Progenitor cell of endocrine pancreas (in vitro differentiated cells): Measurements from ENCODE around the gene INSYN1. TPM values are rescaled to one million over a fixed set of nuclear protein-coding genes. Genes with fewer than 3 reads are reported as not detected.

Experiments used
- DNase-seq: peaks from one replicate; pipeline ENCODE4 v3.0.0; 2021; ENCODE audit warnings: low spot score; ENCODE audit not compliant: unreplicated experiment
- H3K27ac Mint-ChIP-seq: 2 replicates; pipeline ENCODE4 v1.8.0; 2021; ENCODE audit warnings: mild to moderate bottlenecking, moderate library complexity, mixed read lengths
- H3K27me3 Mint-ChIP-seq: 2 replicates; pipeline ENCODE4 v1.8.0; 2021; ENCODE audit warnings: mixed read lengths
- H3K36me3 Mint-ChIP-seq: 2 replicates; pipeline ENCODE4 v1.8.0; 2022; ENCODE audit warnings: mixed read lengths; ENCODE audit not compliant: insufficient read depth
- H3K4me1 Mint-ChIP-seq: 2 replicates; pipeline ENCODE4 v1.8.0; 2021; ENCODE audit warnings: low read depth, mixed read lengths
- H3K4me3 Mint-ChIP-seq: 2 replicates; pipeline ENCODE4 v1.8.0; 2021; ENCODE audit warnings: low read depth, mild to moderate bottlenecking, moderate library complexity, mixed read lengths
- H3K9me3 Mint-ChIP-seq: 2 replicates; pipeline ENCODE4 v1.8.0; 2021; ENCODE audit warnings: low read depth, mixed read lengths
- total RNA-seq: library from RNA; stranded (reverse); gene quantifications from 2 replicates; pipeline ENCODE4 v1.2.1, GENCODE V29; 2021
- TF ChIP-seq, protein P1 (sequence below): fragments of 200-600 bp; sonication (generic); IDR thresholded peaks from one replicate; pipeline ENCODE4 v1.5.0; 2021; ENCODE audit warnings: antibody characterized with exemption, mild to moderate bottlenecking; ENCODE audit not compliant: unreplicated experiment

The INSYN1 gene
- total RNA-seq, 1 donor from 2014 or later: 3.7 TPM

DNA sequence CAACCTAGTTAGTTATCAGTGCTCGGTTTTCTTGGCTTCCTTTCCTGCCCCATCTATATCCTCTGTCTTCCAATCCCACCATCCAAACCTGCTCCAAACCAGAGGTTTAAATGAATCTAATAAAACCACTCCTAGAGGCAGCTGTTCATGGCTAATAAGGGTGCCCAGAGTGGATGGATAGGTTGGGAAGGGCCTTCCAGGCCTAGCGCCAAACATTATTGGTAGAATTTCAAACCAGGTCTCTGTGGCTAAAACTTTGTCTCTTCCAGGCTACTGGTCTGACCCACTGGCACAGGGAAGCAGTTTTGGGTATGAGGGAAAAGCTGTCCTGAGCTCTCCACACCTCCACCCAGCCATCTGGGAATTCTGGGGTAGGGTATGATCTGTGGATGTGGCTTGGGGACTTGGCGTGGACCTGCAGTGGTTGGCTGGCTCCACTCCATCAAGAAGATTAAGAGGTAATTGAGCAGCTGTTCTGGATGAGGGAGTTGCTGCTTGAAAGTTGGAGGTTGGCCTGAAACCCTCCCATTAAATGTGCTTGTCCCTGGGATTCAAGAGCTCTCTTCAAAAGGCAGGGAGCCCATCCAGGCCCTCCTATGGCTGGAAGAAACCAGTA, 29.3 kb upstream of the INSYN1 start:
- no peak for DNase-seq
- Mint-ChIP-seq H3K4me3 (no peak overlapping the region), H3K27me3 (peaks cover 7% of the 10 kb centered on the region), H3K36me3 (no peaks in the 10 kb centered on the region), H3K4me1 (no peaks in the 10 kb centered on the region), H3K9me3 (no peaks in the 10 kb centered on the region), H3K27ac (no peak overlapping the region)
- TF ChIP-seq, protein P1, sequence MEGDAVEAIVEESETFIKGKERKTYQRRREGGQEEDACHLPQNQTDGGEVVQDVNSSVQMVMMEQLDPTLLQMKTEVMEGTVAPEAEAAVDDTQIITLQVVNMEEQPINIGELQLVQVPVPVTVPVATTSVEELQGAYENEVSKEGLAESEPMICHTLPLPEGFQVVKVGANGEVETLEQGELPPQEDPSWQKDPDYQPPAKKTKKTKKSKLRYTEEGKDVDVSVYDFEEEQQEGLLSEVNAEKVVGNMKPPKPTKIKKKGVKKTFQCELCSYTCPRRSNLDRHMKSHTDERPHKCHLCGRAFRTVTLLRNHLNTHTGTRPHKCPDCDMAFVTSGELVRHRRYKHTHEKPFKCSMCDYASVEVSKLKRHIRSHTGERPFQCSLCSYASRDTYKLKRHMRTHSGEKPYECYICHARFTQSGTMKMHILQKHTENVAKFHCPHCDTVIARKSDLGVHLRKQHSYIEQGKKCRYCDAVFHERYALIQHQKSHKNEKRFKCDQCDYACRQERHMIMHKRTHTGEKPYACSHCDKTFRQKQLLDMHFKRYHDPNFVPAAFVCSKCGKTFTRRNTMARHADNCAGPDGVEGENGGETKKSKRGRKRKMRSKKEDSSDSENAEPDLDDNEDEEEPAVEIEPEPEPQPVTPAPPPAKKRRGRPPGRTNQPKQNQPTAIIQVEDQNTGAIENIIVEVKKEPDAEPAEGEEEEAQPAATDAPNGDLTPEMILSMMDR: no peak

GRCh38 chr15:73781038-73781925, 28.1 kb upstream of the INSYN1 start:
- Mint-ChIP-seq H3K4me3 (no peak overlapping the region), H3K9me3 (no peaks in the 10 kb centered on the region), H3K4me1 (no peaks in the 10 kb centered on the region), H3K27ac (no peak overlapping the region), H3K36me3 (no peaks in the 10 kb centered on the region), H3K27me3 (peaks cover 3% of the 10 kb centered on the region)
- TF ChIP-seq, protein P1: no peak
- DNase-seq: no peak

- Mint-ChIP-seq H3K27ac (no peak overlapping the region), H3K4me3 (no peak overlapping the region), H3K36me3 (no peaks in the 10 kb centered on the region), H3K4me1 (no peaks in the 10 kb centered on the region), H3K27me3 (peaks cover 3% of the 10 kb centered on the region), H3K9me3 (no peaks in the 10 kb centered on the region)
- TF ChIP-seq, protein P1: no peak
- DNase-seq: no peak
These were observed 26.8 kb upstream of the INSYN1 start for GRCh38 chr15:73779974-73780373.

- Mint-ChIP-seq H3K27me3 (peaks cover 9% of the 10 kb centered on the region), H3K4me1 (no peaks in the 10 kb centered on the region), H3K27ac (peak overlapping the region; percentile 37), H3K36me3 (no peaks in the 10 kb centered on the region), H3K4me3 (no peak overlapping the region), H3K9me3 (no peaks in the 10 kb centered on the region)
- DNase-seq: no peak
- TF ChIP-seq, protein P1: no peak
These were observed 24.6 kb upstream of the INSYN1 start for GRCh38 chr15:73777741-73778140.

DNA sequence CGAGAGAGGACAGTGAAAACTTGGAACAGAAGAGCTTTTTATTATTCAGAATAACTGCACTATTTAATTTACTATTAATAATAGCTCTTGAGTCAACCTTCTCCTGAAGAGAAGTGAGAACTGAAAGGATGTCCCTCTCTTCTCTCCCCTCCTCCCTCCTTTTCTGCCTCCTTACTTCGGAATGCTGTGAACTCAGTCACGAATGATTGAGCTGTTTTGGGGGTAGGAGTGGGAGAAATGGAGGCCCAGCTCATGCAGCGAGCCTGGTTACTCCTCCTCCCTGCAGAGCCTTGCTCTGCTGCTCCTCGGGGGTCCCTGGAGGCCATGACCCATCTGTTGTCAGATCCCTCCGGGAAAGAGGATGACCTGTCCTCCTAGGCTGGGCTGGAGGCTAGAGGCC, 20.3 kb upstream of the INSYN1 start:
- H3K4me1 Mint-ChIP-seq: no peaks in the 10 kb centered on the region
- H3K27ac Mint-ChIP-seq: no peak overlapping the region
- no peak overlapping the region for H3K4me3 Mint-ChIP-seq
- H3K9me3 Mint-ChIP-seq: no peaks in the 10 kb centered on the region
- peaks cover 17% of the 10 kb centered on the region for H3K27me3 Mint-ChIP-seq
- TF ChIP-seq, protein P1: no peak
- no peaks in the 10 kb centered on the region for H3K36me3 Mint-ChIP-seq
- DNase-seq: no peak
